ENCODE results near the gene EXOC3L1. TPM values are rescaled to one million over a fixed set of nuclear protein-coding genes. Genes with fewer than 3 reads are reported as not detected.

EXOC3L1 gene
- total RNA-seq, 2 donors from 2014 or later, result 0.68 to 1.5 TPM

GRCh38 chr16:67204076-67204475, 14.1 kb upstream of the EXOC3L1 start:
- no peak for DNase-seq (ENCODE audit: low spot score)
- H3K36me3 ChIP-seq, result peaks cover 17% of the 10 kb centered on the region
- no peak for TF ChIP-seq CTCF (IDR thresholded peaks at IDR 0.05)

GRCh38 chr16:67202956-67203493, 13.1 kb upstream of the EXOC3L1 start:
- DNase-seq (ENCODE audit: low spot score), result no peak
- Histone ChIP-seq H3K4me1 (ENCODE audit: control insufficient read depth in 1 of 2, low read depth in 2 of 2) (peaks cover 0 to 5% of the 10 kb centered on the region in 2 donors), H3K36me3 (peaks cover 17% of the 10 kb centered on the region), H3K4me3 (no peak overlapping the region), H3K27ac (no peak overlapping the region), H3K27me3 (replicated peaks; ENCODE audit: insufficient read depth) (no peaks in the 10 kb centered on the region), H3K9me3 (no peaks in the 10 kb centered on the region)
- no peak for TF ChIP-seq CTCF (IDR thresholded peaks at IDR 0.05)
- ATAC-seq (ENCODE audit: insufficient number of reproducible peaks, low FRiP score, low read depth), result no peak

More at GRCh38 chr16:67204076-67204475, 14.1 kb upstream of the EXOC3L1 start:
- Histone ChIP-seq H3K27ac (no peak overlapping the region), H3K4me1 (ENCODE audit: control insufficient read depth in 1 of 2, low read depth in 2 of 2) (no peaks in the 10 kb centered on the region), H3K9me3 (no peaks in the 10 kb centered on the region), H3K27me3 (replicated peaks; ENCODE audit: insufficient read depth) (no peaks in the 10 kb centered on the region), H3K4me3 (no peak overlapping the region)
- no peak for ATAC-seq (ENCODE audit: insufficient number of reproducible peaks, low FRiP score, low read depth)

- Histone ChIP-seq H3K27ac (no peak overlapping the region), H3K36me3 (peaks cover 20% of the 10 kb centered on the region), H3K4me1 (ENCODE audit: control insufficient read depth in 1 of 2, low read depth in 2 of 2) (peaks cover 0 to 10% of the 10 kb centered on the region in 2 donors), H3K4me3 (no peak overlapping the region), H3K9me3 (no peaks in the 10 kb centered on the region), H3K27me3 (replicated peaks; ENCODE audit: insufficient read depth) (no peaks in the 10 kb centered on the region)
- DNase-seq (ENCODE audit: low spot score), result no peak
- no peak for ATAC-seq (ENCODE audit: insufficient number of reproducible peaks, low FRiP score, low read depth)
- no peak for TF ChIP-seq CTCF (IDR thresholded peaks at IDR 0.05)
Measured at GRCh38 chr16:67202426-67202825, 12.5 kb upstream of the EXOC3L1 start.

GRCh38 chr16:67201411-67202345, 11.7 kb upstream of the EXOC3L1 start:
- no peak overlapping the region for H3K27ac ChIP-seq
- peaks cover 0 to 10% of the 10 kb centered on the region in 2 donors for H3K4me1 ChIP-seq (ENCODE audit: control insufficient read depth in 1 of 2, low read depth in 2 of 2)
- DNase-seq (ENCODE audit: low spot score) (no peak), ATAC-seq (ENCODE audit: insufficient number of reproducible peaks, low FRiP score, low read depth) (no peak)
- no peaks in the 10 kb centered on the region for H3K9me3 ChIP-seq
- no peak for TF ChIP-seq CTCF (IDR thresholded peaks at IDR 0.05)
- peaks cover 27% of the 10 kb centered on the region for H3K36me3 ChIP-seq
- no peak overlapping the region for H3K4me3 ChIP-seq
- H3K27me3 ChIP-seq (replicated peaks; ENCODE audit: insufficient read depth), result no peaks in the 10 kb centered on the region

- DNase-seq (ENCODE audit: low spot score) (no peak), ATAC-seq (ENCODE audit: insufficient number of reproducible peaks, low FRiP score, low read depth) (no peak)
- peaks cover 39% of the 10 kb centered on the region for H3K36me3 ChIP-seq
- H3K4me3 ChIP-seq, result no peak overlapping the region
- H3K9me3 ChIP-seq, result no peaks in the 10 kb centered on the region
- H3K27me3 ChIP-seq (replicated peaks; ENCODE audit: insufficient read depth), result no peaks in the 10 kb centered on the region
- no peak for TF ChIP-seq CTCF (IDR thresholded peaks at IDR 0.05)
- no peak overlapping the region for H3K27ac ChIP-seq
- peaks cover 0 to 10% of the 10 kb centered on the region in 2 donors for H3K4me1 ChIP-seq (ENCODE audit: control insufficient read depth in 1 of 2, low read depth in 2 of 2)
Measured at GRCh38 chr16:67200491-67200890, 10.6 kb upstream of the EXOC3L1 start.
